Nephron progenitor cell (in vitro differentiated cells): Measurements from ENCODE around the gene SLC66A2.
"Not testable (repeated sequence)": the region's sequence is repeated elsewhere in the genome, so short reads cannot be mapped to it uniquely, and the experiment has no call there.

Experiments
- DNase-seq: peaks from one replicate; pipeline ENCODE4 v3.0.0; 2021
- H3K27ac Mint-ChIP-seq: 2 replicates; pipeline ENCODE4 v1.8.0; 2021; ENCODE audit warnings: mild to moderate bottlenecking, moderate library complexity, mixed read lengths
- H3K27me3 Mint-ChIP-seq: 2 replicates; pipeline ENCODE4 v1.8.0; 2021; ENCODE audit warnings: mild to moderate bottlenecking, low read depth, mixed read lengths; ENCODE audit not compliant: poor library complexity
- H3K36me3 Mint-ChIP-seq: 2 replicates; pipeline ENCODE4 v1.8.0; 2021; ENCODE audit warnings: low read depth, mixed read lengths
- H3K4me1 Mint-ChIP-seq: 2 replicates; pipeline ENCODE4 v1.8.0; 2021; ENCODE audit warnings: mixed read lengths
- H3K4me3 Mint-ChIP-seq: 2 replicates; pipeline ENCODE4 v1.8.0; 2021; ENCODE audit warnings: mild to moderate bottlenecking, moderate library complexity, mixed read lengths
- H3K9me3 Mint-ChIP-seq: 2 replicates; pipeline ENCODE4 v1.8.0; 2021; ENCODE audit warnings: mild to moderate bottlenecking, moderate library complexity, mixed read lengths
- CTCF ChIP-seq: fragments of 200-600 bp; sonication (generic); IDR thresholded peaks from 2 replicates; pipeline ENCODE4 v1.5.0; 2021; ENCODE audit warnings: antibody characterized with exemption

The SLC66A2 gene

GRCh38 chr18:79883461-79884293 lies 67.8 kb downstream of the SLC66A2 start:
- DNase-seq: no peak
- H3K9me3 Mint-ChIP-seq: peaks cover 49% of the 10 kb centered on the region
- no peak overlapping the region for H3K27ac Mint-ChIP-seq
- H3K4me1 Mint-ChIP-seq: no peaks in the 10 kb centered on the region
- no peak for TF ChIP-seq CTCF
- peaks cover 10% of the 10 kb centered on the region for H3K36me3 Mint-ChIP-seq
- H3K4me3 Mint-ChIP-seq: no peak overlapping the region
- peaks cover 8% of the 10 kb centered on the region for H3K27me3 Mint-ChIP-seq

GRCh38 chr18:79882522-79883241 lies 68.8 kb downstream of the SLC66A2 start:
- no peak overlapping the region for H3K27ac Mint-ChIP-seq
- no peak overlapping the region for H3K4me3 Mint-ChIP-seq
- peaks cover 10% of the 10 kb centered on the region for H3K27me3 Mint-ChIP-seq
- peaks cover 10% of the 10 kb centered on the region for H3K36me3 Mint-ChIP-seq
- DNase-seq: no peak
- TF ChIP-seq CTCF: no peak
- peaks cover 2% of the 10 kb centered on the region for H3K4me1 Mint-ChIP-seq
- peaks cover 45% of the 10 kb centered on the region for H3K9me3 Mint-ChIP-seq

GRCh38 chr18:79881695-79882094 lies 69.8 kb downstream of the SLC66A2 start:
- no peak overlapping the region for H3K27ac Mint-ChIP-seq
- H3K9me3 Mint-ChIP-seq: peaks cover 41% of the 10 kb centered on the region
- H3K4me1 Mint-ChIP-seq: peaks cover 12% of the 10 kb centered on the region
- H3K27me3 Mint-ChIP-seq: peaks cover 10% of the 10 kb centered on the region
- H3K4me3 Mint-ChIP-seq: no peak overlapping the region
- peaks cover 10% of the 10 kb centered on the region for H3K36me3 Mint-ChIP-seq
- TF ChIP-seq CTCF: no peak
- DNase-seq: no peak

- no peak overlapping the region for H3K27ac Mint-ChIP-seq
- DNase-seq: no peak
- no peak for TF ChIP-seq CTCF
- no peak overlapping the region for H3K4me3 Mint-ChIP-seq
- peaks cover 26% of the 10 kb centered on the region for H3K4me1 Mint-ChIP-seq
- peaks cover 36% of the 10 kb centered on the region for H3K9me3 Mint-ChIP-seq
- H3K36me3 Mint-ChIP-seq: peaks cover 10% of the 10 kb centered on the region
- peaks cover 10% of the 10 kb centered on the region for H3K27me3 Mint-ChIP-seq
These were observed 71.9 kb downstream of the SLC66A2 start for GRCh38 chr18:79879566-79879965.

GRCh38 chr18:79878741-79879378 lies 72.6 kb downstream of the SLC66A2 start:
- no peak for TF ChIP-seq CTCF
- no peak for DNase-seq
- Mint-ChIP-seq H3K36me3 (peaks cover 10% of the 10 kb centered on the region), H3K27ac (no peak overlapping the region), H3K4me3 (no peak overlapping the region), H3K4me1 (peaks cover 33% of the 10 kb centered on the region), H3K9me3 (peaks cover 34% of the 10 kb centered on the region), H3K27me3 (peaks cover 10% of the 10 kb centered on the region)

GRCh38 chr18:79878246-79878645 lies 73.2 kb downstream of the SLC66A2 start:
- H3K4me3 Mint-ChIP-seq, H3K36me3 Mint-ChIP-seq, H3K27ac Mint-ChIP-seq, DNase-seq: not testable (repeated sequence)
- Mint-ChIP-seq H3K9me3 (peaks cover 31% of the 10 kb centered on the region), H3K27me3 (peaks cover 10% of the 10 kb centered on the region), H3K4me1 (peaks cover 39% of the 10 kb centered on the region)
